K562 (cell line): ENCODE measurements around the gene MRPS15. TPM values are rescaled to one million over a fixed set of nuclear protein-coding genes. Genes with fewer than 3 reads are reported as not detected.

Experiments used
- ATAC-seq: fragments of 200-7000 bp; cut with Tn5 transposase; 3 replicates; pipeline ENCODE4 v1.9.1; 2020; ENCODE audit warnings: moderate library complexity
- BruUV-seq: library from RNA; stranded (reverse); fragments of 400-500 nt; replicated peaks from 2 replicates; lab custom pipeline; 2021; lab: Mats Ljungman, UMichigan
- CTCF ChIA-PET: fragments of 300-600 bp; formaldehyde crosslinking; extraction: SDS; loops from one replicate; lab custom pipeline; 2021; ENCODE audit warnings: low intra/inter-chr PET ratio; lab: Yijun Ruan, JAX
- POLR2A ChIA-PET: fragments of 300-600, 350-650 bp; sonication (Branson Sonifier 250); formaldehyde crosslinking; extraction: SDS; loops from one replicate; lab custom pipeline; 2021; ENCODE audit warnings: antibody characterized with exemption, inconsistent platforms; lab: Yijun Ruan, JAX
- DNase-seq, 4 experiments: peaks; one replicate each; pipeline versions ENCODE4 v3.0.0 to v3.0.0-alpha.2; 2011 to 2018; ENCODE audit warnings: low spot score in 3 of 4, mixed read lengths in 3 of 4; ENCODE audit errors: extremely low read depth in 1 of 4
- FAIRE-seq: peaks from 2 replicates; lab custom pipeline; 2011; peaks lifted over from hg19 to GRCh38; lab: Jason Lieb, UNC
- H2AFZ ChIP-seq: 2 replicates; pipeline ENCODE4 v1.6.0; 2011; ENCODE audit warnings: low read depth, low read length, control low read depth, inconsistent platforms
- H3K27ac ChIP-seq: fragments of 200-600 bp; 3 replicates; pipeline ENCODE4 v1.8.0; 2011; ENCODE audit warnings: low read depth, mild to moderate bottlenecking, control low read depth, inconsistent platforms, low read length, moderate library complexity, mixed read lengths; ENCODE audit errors: extremely low read depth
- H3K27me3 ChIP-seq, 2 experiments: fragments of 300-600 bp in 1 of 2; 2 replicates in 1 of 2; 3 replicates in 1 of 2; pipeline versions ENCODE4 v1.6.0 to v1.8.0; 2011; ENCODE audit warnings: inconsistent platforms in 2 of 2, low read length in 2 of 2, mild to moderate bottlenecking in 1 of 2, mixed read lengths in 1 of 2, moderate library complexity in 1 of 2; ENCODE audit not compliant: control insufficient read depth in 2 of 2, insufficient read depth in 2 of 2
- H3K36me3 ChIP-seq: fragments of 300-600 bp; 3 replicates; pipeline ENCODE4 v1.8.0; 2011; ENCODE audit warnings: mild to moderate bottlenecking, low read length, inconsistent platforms; ENCODE audit not compliant: control insufficient read depth, insufficient read depth
- H3K4me1 ChIP-seq, 2 experiments: fragments of 200-600 bp in 1 of 2; replicated peaks in 1 of 2; 2 replicates in 1 of 2; 3 replicates in 1 of 2; pipeline versions ENCODE4 v1.5.1 to v1.8.0; 2011; ENCODE audit warnings: inconsistent platforms in 2 of 2, low read length in 2 of 2, mild to moderate bottlenecking in 1 of 2, mixed read lengths in 1 of 2, moderate library complexity in 1 of 2; ENCODE audit not compliant: control insufficient read depth in 2 of 2, insufficient read depth in 2 of 2
- H3K4me2 ChIP-seq: 2 replicates; pipeline ENCODE4 v1.6.1; 2011; ENCODE audit warnings: low read length, control low read depth, inconsistent platforms, mixed read lengths; ENCODE audit not compliant: insufficient read depth
- H3K4me3 ChIP-seq: fragments of 200-600 bp; sonication (generic), shearing (Covaris generic); 2 replicates; pipeline ENCODE4 v1.5.1; 2016; ENCODE audit warnings: control low read depth, inconsistent platforms
- H3K79me2 ChIP-seq: fragments of 200-600 bp; 3 replicates; pipeline ENCODE4 v1.8.0; 2011; ENCODE audit warnings: low read length, inconsistent platforms; ENCODE audit not compliant: control insufficient read depth, insufficient read depth
- H3K9ac ChIP-seq, 2 experiments: 2 replicates each; pipeline versions ENCODE4 v1.6.0 to v1.6.1; 2011; ENCODE audit warnings: low read depth in 2 of 2, low read length in 2 of 2, control low read depth in 1 of 2, inconsistent platforms in 1 of 2, mild to moderate bottlenecking in 1 of 2, mixed read lengths in 1 of 2; ENCODE audit not compliant: insufficient read depth in 1 of 2
- H3K9me1 ChIP-seq: one replicate; pipeline ENCODE4 v1.6.0; 2011; ENCODE audit warnings: inconsistent platforms, mild to moderate bottlenecking, low read length, moderate library complexity; ENCODE audit not compliant: control insufficient read depth, insufficient read depth
- H3K9me3 ChIP-seq: replicated peaks from 2 replicates; pipeline ENCODE4 v1.5.1; 2011; ENCODE audit warnings: low read depth, low read length, inconsistent platforms; ENCODE audit not compliant: control insufficient read depth, insufficient read depth
- H4K20me1 ChIP-seq: replicated peaks from 2 replicates; pipeline ENCODE4 v1.6.1; 2011; ENCODE audit warnings: low read length, inconsistent platforms, mixed read lengths; ENCODE audit not compliant: control insufficient read depth, insufficient read depth
- ADNP ChIP-seq: fragments of 200-800 bp; sonication (Bioruptor generic); IDR thresholded peaks from 2 replicates; pipeline ENCODE4 v1.6.1; 2016; ENCODE audit warnings: missing genetic modification characterization, missing compliant biosample characterization
- BRD4 ChIP-seq: fragments of 200-600 bp; sonication (generic); IDR thresholded peaks from 2 replicates; pipeline ENCODE4 v1.6.1; 2017; ENCODE audit warnings: inconsistent platforms
- CHD4 ChIP-seq: fragments of 200-600 bp; sonication (generic); IDR thresholded peaks from 3 replicates; pipeline ENCODE4 v1.6.1; 2012; ENCODE audit warnings: low read depth, mild to moderate bottlenecking, mixed read lengths, low read length, inconsistent platforms; ENCODE audit not compliant: insufficient read depth, insufficient replicate concordance, poor library complexity, severe bottlenecking
- FOXP4 ChIP-seq: sonication (generic); formaldehyde crosslinking; IDR thresholded peaks from 2 replicates; pipeline ENCODE4 v1.8.0; 2022; ENCODE audit warnings: mild to moderate bottlenecking, missing genetic modification reagents, borderline replicate concordance
- GTF3C2 ChIP-seq: IDR thresholded peaks from 3 replicates; pipeline ENCODE4 v1.6.1; 2011; ENCODE audit warnings: borderline replicate concordance, mild to moderate bottlenecking, moderate library complexity; ENCODE audit not compliant: insufficient read length; ENCODE audit errors: extremely low read depth
- KLF13 ChIP-seq: fragments of 450-650 bp; IDR thresholded peaks from 2 replicates; pipeline ENCODE4 v1.6.1; 2016; ENCODE audit warnings: missing genetic modification characterization, low read depth, mild to moderate bottlenecking, missing compliant biosample characterization, moderate library complexity, borderline replicate concordance
- KLF6 ChIP-seq: fragments of 250-450 bp; sonication (Bioruptor Pico); IDR thresholded peaks from 2 replicates; pipeline ENCODE4 v1.4.0; 2020; ENCODE audit warnings: mild to moderate bottlenecking, moderate library complexity, borderline replicate concordance
- NFIX ChIP-seq: fragments of 250-450 bp; sonication (Bioruptor Pico); IDR thresholded peaks from 2 replicates; pipeline ENCODE4 v1.4.0; 2020; ENCODE audit warnings: low read depth, mild to moderate bottlenecking, moderate library complexity
- SMARCB1 ChIP-seq: IDR thresholded peaks from 2 replicates; pipeline ENCODE4 v1.6.1; 2011; ENCODE audit warnings: improper control_type of control experiment, low read depth; ENCODE audit not compliant: insufficient read length
- SRF ChIP-seq, 2 experiments: fragments of 250-450, 450-650 bp in 1 of 2; sonication (Bioruptor Pico) in 1 of 2; sonication (generic) in 1 of 2; formaldehyde crosslinking; IDR thresholded peaks; 2 replicates each; pipeline versions ENCODE4 v1.5.0 to v1.5.1; 2020 to 2022; ENCODE audit warnings: mild to moderate bottlenecking in 1 of 2, missing genetic modification reagents in 1 of 2
- SUPT5H ChIP-seq: fragments of 450-650 bp; IDR thresholded peaks from 2 replicates; pipeline ENCODE4 v1.6.1; 2016
- ZHX1 ChIP-seq: fragments of 150-350 bp; conservative IDR thresholded peaks from 2 replicates; pipeline ENCODE4 v1.6.1; 2014; ENCODE audit warnings: low read length
- ZNF217 ChIP-seq: sonication (generic); formaldehyde crosslinking; IDR thresholded peaks from 2 replicates; pipeline ENCODE4 v1.8.0; 2022; ENCODE audit warnings: mild to moderate bottlenecking, missing genetic modification reagents
- ZNF778 ChIP-seq: fragments of 450-650 bp; formaldehyde crosslinking; IDR thresholded peaks from 2 replicates; pipeline ENCODE4 v1.4.0; 2020; ENCODE audit warnings: mild to moderate bottlenecking, moderate library complexity
- WGBS: fragments of 100-300 bp; shearing (Covaris generic); methylation state at CpG from one replicate; pipeline ENCODE4 v1.1.6; 2016; ENCODE audit warnings: low coverage, mixed read lengths; ENCODE audit not compliant: insufficient coverage; ENCODE audit errors: missing lambda C conversion rate; 5-methylcytosine and 5-hydroxymethylcytosine counted together
- in situ Hi-C: fragments of 300-500 bp; cut with MboI; formaldehyde crosslinking; loops from 4 replicates; pipeline ENCODE4 v1.15.0; 2018; ENCODE audit warnings: inconsistent platforms, mixed read lengths
- intact Hi-C: fragments of 100-400 bp; cut with micrococcal nuclease; formaldehyde crosslinking; loops from 2 replicates; pipeline ENCODE4 v1.14.2; 2022
- polyA plus RNA-seq, 8 experiments: library from polyadenylated mRNA; depleted of rRNA in 4 of 8; stranded (reverse) in 5 of 8; unstranded in 3 of 8; fragments of >200 nt; fragmentation: Nextera tagmentation in 2 of 8; fragmentation: Illumina TruSeq in 1 of 8; extraction: Ambion mirVana in 2 of 8; extraction: Trizol in 1 of 8; gene quantifications; 2 replicates each; pipeline versions ENCODE4 v1.2.1 to v1.2.3, GENCODE V29; 2011 to 2014; ENCODE audit warnings: inconsistent platforms in 1 of 8, missing spikeins in 1 of 8
- total RNA-seq, 7 experiments: library from RNA; depleted of rRNA in 6 of 7; stranded (reverse); fragments of >200 nt in 6 of 7; fragmentation: Illumina TruSeq in 2 of 7; extraction: Trizol in 2 of 7; gene quantifications; 2 replicates each; pipeline versions ENCODE4 v1.2.1 to v1.2.3, GENCODE V29; 2011 to 2021; ENCODE audit warnings: low replicate concordance in 1 of 7

Gene MRPS15
- total and polyA plus RNA-seq, 9 of the 15 experiments (the other 6 are each of a cell fraction or from before 2014, with no cell fraction given) = 62.9 to 286 (median 149) TPM

GRCh38 chr1:36475910-36476604 is 11.9 kb upstream of the MRPS15 start:
- no peak overlapping the region for H3K27ac ChIP-seq
- H3K4me1 ChIP-seq = peaks cover 12 to 25% of the 10 kb centered on the region in 2 experiments
- H3K27me3 ChIP-seq = no peaks in the 10 kb centered on the region
- no peak for FAIRE-seq
- no peaks in the 10 kb centered on the region for H4K20me1 ChIP-seq
- WGBS = 45% methylated on average over 7 of the region's 7 CpGs
- H3K36me3 ChIP-seq = no peaks in the 10 kb centered on the region
- no peak overlapping the region for H2AFZ ChIP-seq
- ATAC-seq = no peak
- no peaks in the 10 kb centered on the region for H3K79me2 ChIP-seq
- no peaks in the 10 kb centered on the region for H3K9me1 ChIP-seq
- intact Hi-C loops (no loop called here), in situ Hi-C loops (no loop called here)
- H3K9me3 ChIP-seq = no peaks in the 10 kb centered on the region
- no peak overlapping the region for H3K4me3 ChIP-seq
- ChIA-PET CTCF (interaction anchor here (1.5 kb wide), 1 partner anchor 30 kb away, joined by 4 read pairs; no protein-coding TSS in a partner anchor), POLR2A (interaction anchor here (2.8 kb wide), 1 partner anchor 12 kb away, joined by 10 read pairs; the partner anchor contains the start of gene MRPS15)
- BruUV-seq = no TSS peak
- no peak for DNase-seq
- no peak overlapping the region for H3K4me2 ChIP-seq
- no peak overlapping the region for H3K9ac ChIP-seq
- TF ChIP-seq ADNP = peak; percentile 93
- TF ChIP-seq SUPT5H = no peak
- TF ChIP-seq NFIX (CRISPR knock-in tag) = no peak
- no peak for TF ChIP-seq KLF13 (tag)
- TF ChIP-seq BRD4 = no peak
- TF ChIP-seq ZHX1 = no peak
- TF ChIP-seq KLF6 = no peak
- no peak for TF ChIP-seq ZNF778 (CRISPR knock-in tag)
- TF ChIP-seq FOXP4 (CRISPR knock-in tag) = no peak
- TF ChIP-seq CHD4 = peak; percentile 70
- TF ChIP-seq SMARCB1 = no peak
- TF ChIP-seq ZNF217 = no peak
- TF ChIP-seq SRF (CRISPR knock-in tag; IDR thresholded peaks at IDR 0.05) = no peak
- no peak for TF ChIP-seq GTF3C2
